Breast epithelium (tissue), 3 donors: ENCODE measurements around the gene GALK1.

Experiments used
- CTCF ChIP-seq, 3 donors: fragments of 450-650 bp; IDR thresholded peaks; one replicate each; pipeline ENCODE4 v1.5.1; 2016 to 2017; ENCODE audit warnings: antibody characterized with exemption in 3 of 3, mild to moderate bottlenecking in 3 of 3, moderate library complexity in 3 of 3
- POLR2A ChIP-seq: fragments of 450-650 bp; IDR thresholded peaks from one replicate; pipeline ENCODE4 v1.6.1; 2016; ENCODE audit warnings: antibody characterized with exemption, mild to moderate bottlenecking, moderate library complexity
- POLR2AphosphoS5 ChIP-seq, 3 donors: sonication (generic); formaldehyde crosslinking; IDR thresholded peaks; one replicate each; pipeline ENCODE4 v1.6.1; 2017; ENCODE audit warnings: antibody characterized with exemption in 3 of 3

- TF ChIP-seq CTCF (IDR thresholded peaks at IDR 0.05) (no peak), POLR2A (no peak), POLR2AphosphoS5 (IDR thresholded peaks at IDR 0.05) (no peak)
Observed at GRCh38 chr17:75736173-75736835, 28.7 kb downstream of the GALK1 start.
